SK-N-SH (cell line): ENCODE data around the gene ISLR. TPM values are rescaled to one million over a fixed set of nuclear protein-coding genes. Genes with fewer than 3 reads are reported as not detected.

Experiments
- CTCF ChIA-PET: fragments of 300-600, 350-600 bp; formaldehyde crosslinking; extraction: SDS; loops from one replicate; lab custom pipeline; 2021; lab: Yijun Ruan, JAX
- POLR2A ChIA-PET: fragments of 350-600 bp; sonication (Branson Sonifier 250); formaldehyde crosslinking; extraction: SDS; loops from one replicate; lab custom pipeline; 2020; ENCODE audit warnings: antibody characterized with exemption, inconsistent platforms; lab: Yijun Ruan, JAX
- DNase-seq: peaks from one replicate; pipeline ENCODE4 v3.0.0; 2012
- H2AFZ ChIP-seq: fragments of 200-600 bp; sonication (generic); 2 replicates; pipeline ENCODE4 v1.8.1; 2016; ENCODE audit warnings: antibody characterized with exemption, mild to moderate bottlenecking, low read depth
- H3F3A ChIP-seq: fragments of 200-600 bp; sonication (generic); replicated peaks from 2 replicates; pipeline ENCODE3; 2016; ENCODE audit warnings: antibody characterized with exemption, mild to moderate bottlenecking; ENCODE audit not compliant: insufficient read depth
- H3K27ac ChIP-seq, 2 experiments: fragments of 200-500 bp in 1 of 2; fragments of 200-600 bp in 1 of 2; sonication (Bioruptor generic) in 1 of 2; sonication (generic), shearing (Covaris generic) in 1 of 2; 2 replicates each; pipeline versions ENCODE4 v1.5.1 to v1.6.1; 2014 to 2016; ENCODE audit warnings: low read depth in 2 of 2, inconsistent platforms in 1 of 2, low read length in 1 of 2, mild to moderate bottlenecking in 1 of 2, mixed read lengths in 1 of 2
- H3K27me3 ChIP-seq: fragments of 200-600 bp; sonication (generic), shearing (Covaris generic); 2 replicates; pipeline ENCODE4 v1.6.1; 2016; ENCODE audit warnings: mixed run types; ENCODE audit not compliant: insufficient read depth
- H3K36me3 ChIP-seq, 2 experiments: fragments of 200-500 bp in 1 of 2; fragments of 200-600 bp in 1 of 2; sonication (Bioruptor generic) in 1 of 2; sonication (generic) in 1 of 2; replicated peaks in 1 of 2; 2 replicates each; pipeline versions ENCODE3 to v1.5.1; 2014 to 2016; ENCODE audit warnings: low read length in 1 of 2, mild to moderate bottlenecking in 1 of 2; ENCODE audit not compliant: insufficient read depth in 2 of 2, control insufficient read depth in 1 of 2
- H3K4me1 ChIP-seq, 2 experiments: fragments of 200-500 bp in 1 of 2; fragments of 200-600 bp in 1 of 2; sonication (Bioruptor generic) in 1 of 2; sonication (generic), shearing (Covaris generic) in 1 of 2; 2 replicates each; pipeline versions ENCODE4 v1.5.1 to v1.6.1; 2014 to 2016; ENCODE audit warnings: low read depth in 1 of 2, low read length in 1 of 2, mixed run types in 1 of 2; ENCODE audit not compliant: insufficient read depth in 2 of 2, control insufficient read depth in 1 of 2
- H3K4me2 ChIP-seq: fragments of 200-600 bp; sonication (generic), shearing (Covaris generic); 2 replicates; pipeline ENCODE4 v1.6.1; 2017; ENCODE audit warnings: mixed run types
- H3K4me3 ChIP-seq, 2 experiments: fragments of 200-500 bp in 1 of 2; fragments of 200-600 bp in 1 of 2; sonication (Bioruptor generic) in 1 of 2; sonication (generic), shearing (Covaris generic) in 1 of 2; 2 replicates each; pipeline versions ENCODE4 v1.5.1 to v1.8.1; 2014 to 2016; ENCODE audit warnings: low read depth in 2 of 2, inconsistent platforms in 1 of 2, low read length in 1 of 2, mild to moderate bottlenecking in 1 of 2, mixed read lengths in 1 of 2, moderate library complexity in 1 of 2
- H3K79me2 ChIP-seq: fragments of 200-600 bp; sonication (generic); 2 replicates; pipeline ENCODE4 v1.8.1; 2017; ENCODE audit warnings: mild to moderate bottlenecking; ENCODE audit not compliant: insufficient read depth
- H3K9ac ChIP-seq: fragments of 200-600 bp; sonication (generic); 2 replicates; pipeline ENCODE4 v1.6.1; 2017; ENCODE audit warnings: mixed run types
- H3K9me2 ChIP-seq: fragments of 200-600 bp; sonication (generic); 2 replicates; pipeline ENCODE4 v1.6.1; 2017; ENCODE audit warnings: mixed run types
- H3K9me3 ChIP-seq: fragments of 200-600 bp; sonication (generic); 2 replicates; pipeline ENCODE4 v1.6.1; 2017; ENCODE audit warnings: mixed run types, mild to moderate bottlenecking, moderate library complexity
- H4K20me1 ChIP-seq: fragments of 200-600 bp; sonication (generic); 2 replicates; pipeline ENCODE4 v1.6.1; 2017; ENCODE audit warnings: mild to moderate bottlenecking, mixed run types; ENCODE audit not compliant: insufficient read depth
- CHD2 ChIP-seq: fragments of 150-350 bp; IDR thresholded peaks from 2 replicates; pipeline ENCODE4 v1.6.1; 2018; ENCODE audit warnings: low read length; ENCODE audit not compliant: partially characterized antibody
- ELF1 ChIP-seq: IDR thresholded peaks from 2 replicates; pipeline ENCODE4 v1.4.0; 2012
- EP300 ChIP-seq, 2 experiments: IDR thresholded peaks; 2 replicates each; pipeline versions ENCODE4 v1.4.0 to v1.6.1; 2012; ENCODE audit warnings: borderline replicate concordance in 1 of 2, low read depth in 1 of 2, low read length in 1 of 2
- JUND ChIP-seq: IDR thresholded peaks from 2 replicates; pipeline ENCODE4 v1.4.0; 2012
- RAD21 ChIP-seq: IDR thresholded peaks from 2 replicates; pipeline ENCODE4 v1.6.1; 2012; ENCODE audit warnings: mild to moderate bottlenecking, low read length
- RXRA ChIP-seq: IDR thresholded peaks from 2 replicates; pipeline ENCODE4 v1.4.0; 2012; ENCODE audit warnings: low read depth, mild to moderate bottlenecking, borderline replicate concordance
- TAF1 ChIP-seq: IDR thresholded peaks from 2 replicates; pipeline ENCODE4 v1.6.1; 2012; ENCODE audit warnings: low read depth, mild to moderate bottlenecking, low read length, moderate library complexity, borderline replicate concordance
- TEAD4 ChIP-seq: IDR thresholded peaks from 2 replicates; pipeline ENCODE4 v1.4.0; 2012; ENCODE audit warnings: mild to moderate bottlenecking, borderline replicate concordance; ENCODE audit not compliant: insufficient read depth
- WGBS: methylation state at CpG from one replicate; pipeline ENCODE4 v1.1.6; 2017; ENCODE audit warnings: low lambda C conversion rate; 5-methylcytosine and 5-hydroxymethylcytosine counted together
- polyA plus RNA-seq, 3 experiments: library from polyadenylated mRNA; depleted of rRNA; stranded (reverse); fragments of >200 nt; gene quantifications; 2 replicates each; pipeline ENCODE4 v1.2.3, GENCODE V29; 2012
- TF ChIP-seq, protein P1 (sequence below): IDR thresholded peaks from 2 replicates; pipeline ENCODE4 v1.6.1; 2012; ENCODE audit warnings: mild to moderate bottlenecking, low read depth, low read length, moderate library complexity
- TF ChIP-seq, protein P2 (sequence below): IDR thresholded peaks from 2 replicates; pipeline ENCODE4 v1.4.0; 2012; ENCODE audit warnings: low read depth, borderline replicate concordance

Gene ISLR
- polyA plus RNA-seq, 1 of the 3 experiments (the other 2 are of a cell fraction), result 7.3 TPM

DNA sequence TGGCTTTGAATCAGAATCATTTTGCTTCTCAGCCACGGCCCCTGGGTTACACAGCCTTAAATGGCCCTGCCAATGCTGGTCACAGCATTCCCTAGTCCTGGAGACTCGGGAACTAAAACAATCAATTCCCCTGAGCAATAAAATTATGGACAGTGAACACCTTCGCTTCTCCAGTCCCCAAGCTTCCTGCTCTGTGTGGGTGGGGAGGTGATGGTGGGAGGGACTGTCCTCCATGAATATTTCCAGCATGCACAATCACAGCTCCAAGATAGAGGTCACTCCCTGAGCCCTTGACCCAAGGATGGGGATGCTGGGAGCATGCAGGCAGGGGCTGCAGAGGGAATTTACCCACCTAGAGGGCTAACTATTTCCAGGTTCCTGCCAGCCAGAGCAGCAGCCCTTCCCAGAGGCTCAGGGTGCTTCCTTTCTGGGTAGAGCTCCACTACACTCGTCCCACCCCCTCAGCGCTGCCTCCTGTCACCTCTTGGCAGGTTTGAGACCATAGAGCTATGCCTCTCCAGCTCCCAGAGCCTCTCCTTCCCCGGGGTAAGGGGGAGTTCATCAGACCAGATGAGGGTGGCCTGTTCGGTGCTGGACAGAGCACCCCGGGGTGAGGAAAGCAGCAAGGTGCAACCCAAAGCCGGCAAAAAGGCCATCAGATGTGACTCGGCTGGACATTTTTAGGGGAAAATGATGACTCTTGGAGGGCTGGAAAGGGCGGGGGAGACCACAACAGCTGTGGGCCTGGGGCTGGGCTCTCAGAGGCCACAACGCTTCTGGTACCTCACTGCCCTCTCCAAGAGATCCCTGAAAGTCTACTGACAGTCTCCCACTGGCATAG is 48.1 kb downstream of the ISLR start:
- Histone ChIP-seq H3K9me2 (no peaks in the 10 kb centered on the region), H3K4me1 (peaks cover 27 to 62% of the 10 kb centered on the region in 2 experiments), H3K9ac (no peak overlapping the region), H4K20me1 (no peaks in the 10 kb centered on the region), H2AFZ (no peak overlapping the region), H3K4me2 (no peak overlapping the region), H3K36me3 (no peaks in the 10 kb centered on the region), H3K9me3 (no peaks in the 10 kb centered on the region), H3F3A (peaks cover 10% of the 10 kb centered on the region), H3K27me3 (no peaks in the 10 kb centered on the region), H3K27ac (peak overlapping the region in 1 of 2 experiments; percentile 100; a peak in 2 of 4 replicates), H3K4me3 (no peak overlapping the region), H3K79me2 (no peaks in the 10 kb centered on the region)
- POLR2A ChIA-PET, result interaction anchor here (0.6 to 2.8 kb wide), 8 partner anchors 12 to 83 kb away, joined by 3 to 16 read pairs (median 4); partner anchors contain the start of genes CCDC33 and STRA6
- WGBS, result 55% methylated on average over 11 of the region's 12 CpGs
- no peak for TF ChIP-seq ELF1
- TF ChIP-seq, protein P1, sequence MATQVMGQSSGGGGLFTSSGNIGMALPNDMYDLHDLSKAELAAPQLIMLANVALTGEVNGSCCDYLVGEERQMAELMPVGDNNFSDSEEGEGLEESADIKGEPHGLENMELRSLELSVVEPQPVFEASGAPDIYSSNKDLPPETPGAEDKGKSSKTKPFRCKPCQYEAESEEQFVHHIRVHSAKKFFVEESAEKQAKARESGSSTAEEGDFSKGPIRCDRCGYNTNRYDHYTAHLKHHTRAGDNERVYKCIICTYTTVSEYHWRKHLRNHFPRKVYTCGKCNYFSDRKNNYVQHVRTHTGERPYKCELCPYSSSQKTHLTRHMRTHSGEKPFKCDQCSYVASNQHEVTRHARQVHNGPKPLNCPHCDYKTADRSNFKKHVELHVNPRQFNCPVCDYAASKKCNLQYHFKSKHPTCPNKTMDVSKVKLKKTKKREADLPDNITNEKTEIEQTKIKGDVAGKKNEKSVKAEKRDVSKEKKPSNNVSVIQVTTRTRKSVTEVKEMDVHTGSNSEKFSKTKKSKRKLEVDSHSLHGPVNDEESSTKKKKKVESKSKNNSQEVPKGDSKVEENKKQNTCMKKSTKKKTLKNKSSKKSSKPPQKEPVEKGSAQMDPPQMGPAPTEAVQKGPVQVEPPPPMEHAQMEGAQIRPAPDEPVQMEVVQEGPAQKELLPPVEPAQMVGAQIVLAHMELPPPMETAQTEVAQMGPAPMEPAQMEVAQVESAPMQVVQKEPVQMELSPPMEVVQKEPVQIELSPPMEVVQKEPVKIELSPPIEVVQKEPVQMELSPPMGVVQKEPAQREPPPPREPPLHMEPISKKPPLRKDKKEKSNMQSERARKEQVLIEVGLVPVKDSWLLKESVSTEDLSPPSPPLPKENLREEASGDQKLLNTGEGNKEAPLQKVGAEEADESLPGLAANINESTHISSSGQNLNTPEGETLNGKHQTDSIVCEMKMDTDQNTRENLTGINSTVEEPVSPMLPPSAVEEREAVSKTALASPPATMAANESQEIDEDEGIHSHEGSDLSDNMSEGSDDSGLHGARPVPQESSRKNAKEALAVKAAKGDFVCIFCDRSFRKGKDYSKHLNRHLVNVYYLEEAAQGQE, result peak; percentile 85; the same call in 1 of the 2 replicates
- CTCF ChIA-PET, result interaction anchor here (0.5 to 5.9 kb wide), 10 partner anchors 11 to 142 kb away, joined by 3 to 59 read pairs (median 5); partner anchors contain the start of genes ISLR2 and STRA6
- DNase-seq, result no peak

DNA sequence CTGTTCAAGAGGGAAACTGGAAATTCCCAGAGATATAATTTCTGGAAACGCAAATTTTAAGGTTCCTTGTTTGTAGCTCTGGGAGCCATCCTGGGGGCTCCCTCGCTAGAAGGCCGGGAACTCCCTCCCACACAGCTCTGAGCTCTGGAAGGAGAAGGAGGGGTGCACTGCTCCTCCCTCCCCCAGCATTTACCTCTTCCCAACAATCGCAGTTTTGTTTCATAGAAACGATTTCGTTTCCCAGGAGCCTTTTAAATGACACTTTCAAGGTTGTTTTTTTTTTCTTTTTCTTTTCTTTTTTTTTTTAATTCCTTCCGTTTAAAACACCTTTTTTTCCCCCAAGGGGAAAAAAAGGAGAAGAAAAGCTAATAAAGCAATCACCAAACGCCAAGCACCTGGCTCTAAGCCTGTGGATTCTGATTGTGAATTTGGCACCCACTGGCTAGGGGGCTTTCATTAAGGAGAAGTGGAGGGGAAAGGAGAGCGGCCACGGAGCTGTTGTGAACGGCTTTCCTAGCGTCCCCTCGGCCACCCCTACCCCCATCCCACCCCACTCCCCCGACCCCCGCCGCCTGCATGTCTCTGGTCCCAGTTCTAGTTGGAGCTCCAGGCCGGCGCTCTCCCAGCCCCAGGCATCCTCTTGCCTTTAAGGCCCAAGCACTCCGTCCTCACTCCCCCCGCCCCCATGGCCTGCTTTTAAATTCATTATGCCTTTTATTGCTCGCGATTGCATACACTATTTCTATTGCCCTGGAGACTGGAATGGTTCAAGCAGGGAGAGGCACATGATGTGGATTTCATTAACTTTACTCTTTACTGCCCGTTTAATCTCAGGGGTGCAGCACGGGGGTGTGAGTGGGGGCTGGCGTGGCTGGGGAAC is 49.0 kb downstream of the ISLR start:
- ChIA-PET POLR2A (interaction anchor here (0.6 to 2.8 kb wide), 12 partner anchors 13 to 94 kb away, joined by 3 to 19 read pairs (median 4); partner anchors contain the start of genes CCDC33 and STRA6), CTCF (interaction anchor here (1.0 to 5.9 kb wide), 12 partner anchors 11 to 100 kb away, joined by 3 to 59 read pairs (median 4); partner anchors contain the start of genes ISLR2 and STRA6)
- 80% methylated on average over 25 of the region's 25 CpGs for WGBS
- Histone ChIP-seq H4K20me1 (no peaks in the 10 kb centered on the region), H3K79me2 (no peaks in the 10 kb centered on the region), H3K36me3 (no peaks in the 10 kb centered on the region), H3K27ac (peak overlapping the region in 1 of 2 experiments; percentile 100; a peak in 2 of 4 replicates), H3K4me1 (peaks cover 27 to 71% of the 10 kb centered on the region in 2 experiments), H3K4me2 (no peak overlapping the region), H3K9ac (no peak overlapping the region), H3F3A (peaks cover 13% of the 10 kb centered on the region), H3K4me3 (no peak overlapping the region), H3K9me3 (no peaks in the 10 kb centered on the region), H3K9me2 (no peaks in the 10 kb centered on the region), H2AFZ (no peak overlapping the region), H3K27me3 (no peaks in the 10 kb centered on the region)
- TF ChIP-seq RAD21, result no peak
- TF ChIP-seq EP300 (IDR thresholded peaks at IDR 0.05; ENCODE audit: borderline replicate concordance in 1 of 2, low read depth in 1 of 2, low read length in 1 of 2), result no peak
- TF ChIP-seq CHD2, result no peak
- no peak for TF ChIP-seq RXRA
- TF ChIP-seq, protein P2, sequence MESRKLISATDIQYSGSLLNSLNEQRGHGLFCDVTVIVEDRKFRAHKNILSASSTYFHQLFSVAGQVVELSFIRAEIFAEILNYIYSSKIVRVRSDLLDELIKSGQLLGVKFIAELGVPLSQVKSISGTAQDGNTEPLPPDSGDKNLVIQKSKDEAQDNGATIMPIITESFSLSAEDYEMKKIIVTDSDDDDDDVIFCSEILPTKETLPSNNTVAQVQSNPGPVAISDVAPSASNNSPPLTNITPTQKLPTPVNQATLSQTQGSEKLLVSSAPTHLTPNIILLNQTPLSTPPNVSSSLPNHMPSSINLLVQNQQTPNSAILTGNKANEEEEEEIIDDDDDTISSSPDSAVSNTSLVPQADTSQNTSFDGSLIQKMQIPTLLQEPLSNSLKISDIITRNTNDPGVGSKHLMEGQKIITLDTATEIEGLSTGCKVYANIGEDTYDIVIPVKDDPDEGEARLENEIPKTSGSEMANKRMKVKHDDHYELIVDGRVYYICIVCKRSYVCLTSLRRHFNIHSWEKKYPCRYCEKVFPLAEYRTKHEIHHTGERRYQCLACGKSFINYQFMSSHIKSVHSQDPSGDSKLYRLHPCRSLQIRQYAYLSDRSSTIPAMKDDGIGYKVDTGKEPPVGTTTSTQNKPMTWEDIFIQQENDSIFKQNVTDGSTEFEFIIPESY, result no peak
- no peak for TF ChIP-seq TAF1
- TF ChIP-seq TEAD4, result no peak
- no peak for TF ChIP-seq JUND
- peak; percentile 55 for DNase-seq
